ENCODE measurements around the gene KIAA1958. TPM values are rescaled to one million over a fixed set of nuclear protein-coding genes. Genes with fewer than 3 reads are reported as not detected.

KIAA1958 gene
- total RNA-seq, 2 donors from 2014 or later = 5.8 to 6.0 TPM

DNA sequence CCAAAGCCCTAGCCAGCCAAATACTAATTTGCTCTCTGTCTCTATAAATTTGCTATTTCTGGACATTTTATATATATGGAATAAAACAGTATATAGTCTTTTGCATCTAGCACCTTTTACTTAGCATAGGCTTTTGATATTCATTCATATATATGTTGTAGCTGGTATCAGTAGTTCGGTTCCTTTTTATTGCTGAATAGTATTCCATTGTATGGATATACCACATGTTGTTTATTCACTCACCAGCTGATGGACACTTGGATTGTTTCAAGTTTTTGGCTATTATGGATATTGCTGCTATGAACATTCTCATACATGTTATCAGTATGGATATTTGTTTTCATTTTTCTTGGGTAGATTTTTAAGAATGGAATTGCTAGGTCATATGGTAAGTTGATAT is 23.8 kb upstream of the KIAA1958 start:
- TF ChIP-seq, protein P1, sequence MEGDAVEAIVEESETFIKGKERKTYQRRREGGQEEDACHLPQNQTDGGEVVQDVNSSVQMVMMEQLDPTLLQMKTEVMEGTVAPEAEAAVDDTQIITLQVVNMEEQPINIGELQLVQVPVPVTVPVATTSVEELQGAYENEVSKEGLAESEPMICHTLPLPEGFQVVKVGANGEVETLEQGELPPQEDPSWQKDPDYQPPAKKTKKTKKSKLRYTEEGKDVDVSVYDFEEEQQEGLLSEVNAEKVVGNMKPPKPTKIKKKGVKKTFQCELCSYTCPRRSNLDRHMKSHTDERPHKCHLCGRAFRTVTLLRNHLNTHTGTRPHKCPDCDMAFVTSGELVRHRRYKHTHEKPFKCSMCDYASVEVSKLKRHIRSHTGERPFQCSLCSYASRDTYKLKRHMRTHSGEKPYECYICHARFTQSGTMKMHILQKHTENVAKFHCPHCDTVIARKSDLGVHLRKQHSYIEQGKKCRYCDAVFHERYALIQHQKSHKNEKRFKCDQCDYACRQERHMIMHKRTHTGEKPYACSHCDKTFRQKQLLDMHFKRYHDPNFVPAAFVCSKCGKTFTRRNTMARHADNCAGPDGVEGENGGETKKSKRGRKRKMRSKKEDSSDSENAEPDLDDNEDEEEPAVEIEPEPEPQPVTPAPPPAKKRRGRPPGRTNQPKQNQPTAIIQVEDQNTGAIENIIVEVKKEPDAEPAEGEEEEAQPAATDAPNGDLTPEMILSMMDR (IDR thresholded peaks at IDR 0.05) = no peak
- Histone ChIP-seq H3K9me3 (peaks cover 3% of the 10 kb centered on the region), H3K4me3 (no peak overlapping the region), H3K4me1 (ENCODE audit: control insufficient read depth in 1 of 2, low read depth in 2 of 2) (no peaks in the 10 kb centered on the region), H3K27me3 (replicated peaks; ENCODE audit: insufficient read depth) (no peaks in the 10 kb centered on the region), H3K27ac (no peak overlapping the region), H3K36me3 (peaks cover 32% of the 10 kb centered on the region)
- DNase-seq (ENCODE audit: low spot score) (no peak), ATAC-seq (ENCODE audit: insufficient number of reproducible peaks, low FRiP score, low read depth) (no peak)

DNA sequence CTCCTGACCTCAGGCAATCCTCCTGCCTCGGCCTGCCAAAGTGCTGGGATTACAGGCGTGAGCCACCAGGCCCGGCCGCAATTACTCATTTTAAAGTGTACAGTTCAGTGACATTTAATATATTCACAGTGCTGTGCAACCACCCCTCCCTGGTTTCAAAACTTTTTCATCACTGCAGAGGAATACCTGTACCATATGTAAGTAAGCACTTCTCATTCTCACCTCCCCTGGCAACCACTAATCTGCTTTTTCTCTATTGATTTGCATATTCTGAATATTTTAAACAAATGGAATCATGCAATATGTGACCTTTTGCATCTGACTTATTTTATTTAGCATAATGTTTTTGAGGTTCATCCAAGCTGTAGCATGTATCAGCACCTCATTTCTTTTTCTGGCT is 21.3 kb upstream of the KIAA1958 start:
- no peak for DNase-seq (ENCODE audit: low spot score)
- Histone ChIP-seq H3K4me3 (no peak overlapping the region), H3K4me1 (ENCODE audit: control insufficient read depth in 1 of 2, low read depth in 2 of 2) (no peaks in the 10 kb centered on the region), H3K27ac (no peak overlapping the region), H3K27me3 (replicated peaks; ENCODE audit: insufficient read depth) (no peaks in the 10 kb centered on the region), H3K9me3 (peaks cover 3% of the 10 kb centered on the region), H3K36me3 (peaks cover 11% of the 10 kb centered on the region)
- TF ChIP-seq, protein P1 (IDR thresholded peaks at IDR 0.05) = no peak
- no peak for ATAC-seq (ENCODE audit: insufficient number of reproducible peaks, low FRiP score, low read depth)

DNA sequence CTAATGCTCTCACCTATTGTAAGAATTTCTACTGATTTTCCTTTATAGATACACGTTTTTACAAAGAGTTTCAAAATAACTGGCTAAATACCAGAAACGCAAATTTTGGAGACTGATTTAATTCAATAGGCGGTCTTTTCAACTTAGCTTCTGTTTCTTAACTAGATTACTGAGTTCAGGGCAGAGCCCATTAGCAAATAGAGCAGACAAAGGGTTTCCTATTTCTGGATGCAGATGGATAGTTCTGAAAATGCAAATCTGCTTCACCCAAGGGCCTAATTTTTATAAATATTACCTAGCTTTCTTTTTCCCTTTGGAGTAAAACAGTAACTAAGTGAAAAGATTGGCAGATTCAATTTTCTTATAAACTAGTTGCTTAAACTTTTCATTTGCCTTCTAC is 13.6 kb upstream of the KIAA1958 start:
- Histone ChIP-seq H3K27ac (no peak overlapping the region), H3K4me1 (ENCODE audit: control insufficient read depth in 1 of 2, low read depth in 2 of 2) (no peaks in the 10 kb centered on the region), H3K36me3 (peaks cover 5% of the 10 kb centered on the region), H3K4me3 (no peak overlapping the region), H3K9me3 (peaks cover 7% of the 10 kb centered on the region), H3K27me3 (replicated peaks; ENCODE audit: insufficient read depth) (no peaks in the 10 kb centered on the region)
- ATAC-seq (ENCODE audit: insufficient number of reproducible peaks, low FRiP score, low read depth) (no peak), DNase-seq (ENCODE audit: low spot score) (no peak)
- TF ChIP-seq, protein P1 (IDR thresholded peaks at IDR 0.05) = no peak

DNA sequence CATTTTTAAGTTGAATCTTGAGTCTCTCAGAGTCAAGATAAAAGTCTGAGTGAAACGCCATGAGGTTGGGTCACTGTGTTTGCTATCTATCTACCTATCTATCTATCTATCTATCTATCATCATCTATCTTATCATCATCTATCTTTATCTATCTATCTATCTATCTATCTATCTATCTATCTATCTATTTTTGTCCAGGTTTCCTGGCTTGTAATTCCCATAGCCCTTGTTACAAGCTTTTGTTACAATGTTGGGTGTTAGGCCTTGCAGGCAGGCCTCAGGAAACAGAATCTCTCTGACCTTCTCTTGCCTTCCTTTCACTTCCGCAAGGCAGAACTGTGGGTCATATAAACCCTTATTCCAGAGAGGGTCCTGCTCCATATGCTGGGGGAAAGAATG is 12.6 kb upstream of the KIAA1958 start:
- H3K4me3 ChIP-seq = no peak overlapping the region
- no peak overlapping the region for H3K27ac ChIP-seq
- no peaks in the 10 kb centered on the region for H3K27me3 ChIP-seq (replicated peaks; ENCODE audit: insufficient read depth)
- H3K36me3 ChIP-seq = peaks cover 5% of the 10 kb centered on the region
- TF ChIP-seq, protein P1 (IDR thresholded peaks at IDR 0.05) = no peak
- ATAC-seq (ENCODE audit: insufficient number of reproducible peaks, low FRiP score, low read depth) (no peak), DNase-seq (ENCODE audit: low spot score) (no peak)
- peaks cover 11% of the 10 kb centered on the region for H3K9me3 ChIP-seq
- no peaks in the 10 kb centered on the region for H3K4me1 ChIP-seq (ENCODE audit: control insufficient read depth in 1 of 2, low read depth in 2 of 2)

DNA sequence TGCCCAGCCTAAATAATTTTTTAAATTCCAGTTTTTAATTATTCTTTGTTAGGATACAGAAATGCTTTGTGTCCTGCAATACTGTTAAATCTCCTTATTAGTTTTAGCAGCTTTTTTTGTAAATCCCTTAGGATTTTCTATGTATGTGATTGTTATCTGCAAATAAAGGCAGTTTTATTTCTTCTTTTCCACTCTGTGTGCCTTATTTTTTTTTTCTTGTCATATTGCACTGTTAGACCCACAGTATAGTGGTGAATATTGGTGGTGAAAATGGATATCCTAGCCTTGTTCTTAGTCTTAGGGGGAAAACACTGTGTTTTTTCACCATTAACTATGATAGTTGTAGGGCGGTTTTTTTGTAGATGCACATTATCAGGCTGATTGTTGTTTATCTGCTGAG is 11.3 kb upstream of the KIAA1958 start:
- no peak for ATAC-seq (ENCODE audit: insufficient number of reproducible peaks, low FRiP score, low read depth)
- Histone ChIP-seq H3K4me1 (ENCODE audit: control insufficient read depth in 1 of 2, low read depth in 2 of 2) (no peaks in the 10 kb centered on the region), H3K27ac (no peak overlapping the region), H3K9me3 (peaks cover 11% of the 10 kb centered on the region), H3K27me3 (replicated peaks; ENCODE audit: insufficient read depth) (no peaks in the 10 kb centered on the region), H3K4me3 (no peak overlapping the region), H3K36me3 (peaks cover 5% of the 10 kb centered on the region)
- TF ChIP-seq, protein P1 (IDR thresholded peaks at IDR 0.05) = no peak
- DNase-seq (ENCODE audit: low spot score) = no peak

Data from thoracic aorta (tissue), 2 donors.